GM19099 (cell line): ENCODE data around the gene GADD45G.

ENCODE experiments used
- POLR2A ChIP-seq: IDR thresholded peaks from 3 replicates; pipeline ENCODE4 v1.6.1; 2011; ENCODE audit warnings: low read depth; ENCODE audit not compliant: insufficient read length; ENCODE audit errors: extremely low read depth

Gene GADD45G

DNA sequence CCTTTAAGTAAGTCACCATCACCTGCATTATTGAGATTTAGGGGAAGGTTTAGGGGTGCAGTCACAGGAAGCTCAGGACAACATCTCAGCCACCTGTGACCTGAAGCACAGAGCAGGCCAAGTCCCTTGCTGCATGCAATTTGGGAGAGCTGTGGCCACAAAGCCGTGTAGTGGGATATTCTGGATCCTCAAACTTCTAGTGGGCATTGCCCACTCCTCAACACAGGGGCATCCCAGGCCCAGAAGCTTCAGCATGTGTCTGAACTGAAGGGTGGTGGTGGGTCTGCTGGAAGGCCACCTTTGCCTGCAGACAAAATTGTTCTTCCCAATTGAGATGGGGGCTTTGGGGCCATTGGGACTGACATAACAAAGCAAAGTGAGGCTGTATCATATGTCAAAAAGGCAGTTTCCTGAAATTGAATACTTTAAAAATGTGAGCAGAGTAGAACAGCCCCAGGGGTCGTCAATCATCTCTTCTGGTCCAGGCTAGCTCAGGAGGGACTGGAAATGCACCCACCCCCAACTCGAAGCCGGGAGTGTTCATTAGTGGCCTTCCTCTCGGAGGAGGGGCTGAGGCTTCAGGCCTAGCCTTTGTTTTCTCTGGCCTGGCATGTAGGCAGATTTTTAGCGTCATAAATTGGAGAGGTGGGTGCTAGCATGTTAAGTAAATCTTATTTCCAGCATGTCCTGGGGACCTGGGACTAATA is 2.8 kb upstream of the GADD45G start:
- TF ChIP-seq POLR2A = no peak

DNA sequence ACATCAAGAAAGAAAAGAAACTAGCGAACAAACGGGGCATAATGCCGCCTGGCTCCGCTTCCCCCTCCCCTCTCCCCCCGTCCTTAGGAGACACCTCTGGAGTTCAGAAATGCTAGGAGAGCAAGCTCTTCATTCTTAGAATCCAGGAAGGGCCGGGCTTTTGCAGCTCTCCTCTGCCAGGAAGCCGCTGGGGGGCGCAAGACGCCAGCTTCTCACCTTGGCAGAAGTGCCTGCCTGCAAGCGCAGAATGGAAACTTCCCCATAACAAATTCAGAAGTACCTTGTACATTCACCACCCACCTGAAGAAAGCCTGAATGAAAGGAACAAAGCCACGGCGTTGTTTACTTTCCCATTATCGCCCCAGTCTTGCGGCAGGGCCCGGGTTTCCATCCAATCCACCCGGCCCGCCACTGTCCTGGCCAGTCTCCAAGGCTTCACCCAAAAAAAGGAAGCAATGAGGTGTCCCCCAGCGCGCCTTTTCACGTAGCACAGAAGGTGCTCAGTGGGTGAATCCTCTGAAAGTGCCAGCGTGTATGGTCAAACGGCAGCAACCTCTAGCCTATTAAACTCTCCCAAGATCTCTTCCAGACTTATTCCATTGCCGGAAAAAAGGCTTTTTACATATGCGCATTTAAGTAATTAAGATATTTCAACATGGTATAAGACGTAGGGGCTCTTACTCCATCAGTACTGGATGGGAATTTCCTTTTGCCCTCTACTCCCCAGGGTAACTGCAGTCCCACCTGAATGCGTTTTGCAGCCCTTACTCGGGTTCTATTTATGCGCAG is 1.6 kb upstream of the GADD45G start:
- no peak for TF ChIP-seq POLR2A

DNA sequence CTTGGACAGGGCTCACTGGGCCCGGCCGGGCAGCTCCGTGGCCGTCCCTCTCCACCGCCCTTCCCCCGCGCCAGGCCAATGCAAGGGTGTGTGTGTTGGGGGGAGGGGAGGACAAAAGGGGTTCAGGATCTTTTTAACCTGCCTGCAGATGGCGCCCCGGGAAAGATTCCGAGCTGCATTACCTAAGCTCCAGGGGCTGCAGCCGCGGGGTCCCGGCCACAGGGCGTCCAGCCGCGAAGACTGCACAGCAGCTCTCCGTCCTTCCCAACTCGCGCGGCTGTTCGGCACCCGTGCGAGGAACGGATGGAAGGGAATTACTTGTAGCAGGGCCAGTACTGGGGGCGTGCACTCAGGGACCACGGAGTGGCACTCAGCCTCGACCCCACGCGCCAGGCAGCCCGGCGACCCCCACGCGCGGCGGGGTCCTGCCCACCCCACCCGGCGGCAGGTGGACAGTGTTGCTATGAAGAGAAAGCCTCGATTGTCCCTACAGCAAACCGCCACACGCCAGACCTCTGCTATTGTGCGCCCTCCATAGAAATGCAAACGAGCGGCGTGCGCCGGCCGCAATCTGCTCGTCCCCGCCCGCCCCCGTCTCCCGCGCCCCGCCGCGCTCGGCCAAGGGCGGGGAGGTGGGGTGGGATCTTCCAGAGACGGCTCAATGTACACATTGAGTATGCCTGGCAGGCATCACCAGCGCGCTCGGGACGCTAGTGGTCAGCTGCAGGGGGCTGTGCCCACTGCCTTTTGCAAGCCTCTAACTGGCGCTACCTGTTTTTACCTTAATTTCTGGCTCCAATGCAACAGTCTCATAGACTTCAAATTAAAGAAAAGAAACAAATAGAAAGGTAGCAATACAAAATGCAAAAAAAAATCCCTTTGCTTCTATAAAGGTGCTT is 796 bp upstream of the GADD45G start:
- TF ChIP-seq POLR2A = no peak

DNA sequence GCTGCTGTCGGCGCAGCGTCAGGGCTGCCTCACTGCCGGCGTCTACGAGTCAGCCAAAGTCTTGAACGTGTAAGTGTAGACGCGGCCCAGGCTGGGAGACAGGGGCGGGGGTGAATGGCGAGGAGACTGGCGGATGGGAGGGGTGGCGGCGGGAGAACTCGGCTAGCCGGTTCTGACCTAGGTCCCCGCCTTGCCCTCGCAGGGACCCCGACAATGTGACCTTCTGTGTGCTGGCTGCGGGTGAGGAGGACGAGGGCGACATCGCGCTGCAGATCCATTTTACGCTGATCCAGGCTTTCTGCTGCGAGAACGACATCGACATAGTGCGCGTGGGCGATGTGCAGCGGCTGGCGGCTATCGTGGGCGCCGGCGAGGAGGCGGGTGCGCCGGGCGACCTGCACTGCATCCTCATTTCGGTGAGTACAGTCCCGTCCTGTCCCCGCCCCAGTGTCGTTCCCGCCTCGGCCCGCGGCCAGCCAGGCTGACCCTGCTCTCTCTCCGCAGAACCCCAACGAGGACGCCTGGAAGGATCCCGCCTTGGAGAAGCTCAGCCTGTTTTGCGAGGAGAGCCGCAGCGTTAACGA is 745 bp downstream of the GADD45G start:
- TF ChIP-seq POLR2A = no peak

DNA sequence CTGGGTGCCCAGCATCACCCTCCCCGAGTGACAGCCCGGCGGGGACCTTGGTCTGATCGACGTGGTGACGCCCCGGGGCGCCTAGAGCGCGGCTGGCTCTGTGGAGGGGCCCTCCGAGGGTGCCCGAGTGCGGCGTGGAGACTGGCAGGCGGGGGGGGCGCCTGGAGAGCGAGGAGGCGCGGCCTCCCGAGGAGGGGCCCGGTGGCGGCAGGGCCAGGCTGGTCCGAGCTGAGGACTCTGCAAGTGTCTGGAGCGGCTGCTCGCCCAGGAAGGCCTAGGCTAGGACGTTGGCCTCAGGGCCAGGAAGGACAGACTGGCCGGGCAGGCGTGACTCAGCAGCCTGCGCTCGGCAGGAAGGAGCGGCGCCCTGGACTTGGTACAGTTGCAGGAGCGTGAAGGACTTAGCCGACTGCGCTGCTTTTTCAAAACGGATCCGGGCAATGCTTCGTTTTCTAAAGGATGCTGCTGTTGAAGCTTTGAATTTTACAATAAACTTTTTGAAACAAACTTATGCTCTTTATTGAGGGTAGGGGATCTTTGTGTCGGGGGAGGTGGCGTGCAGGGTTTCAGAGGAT is 1.3 kb downstream of the GADD45G start:
- no peak for TF ChIP-seq POLR2A

DNA sequence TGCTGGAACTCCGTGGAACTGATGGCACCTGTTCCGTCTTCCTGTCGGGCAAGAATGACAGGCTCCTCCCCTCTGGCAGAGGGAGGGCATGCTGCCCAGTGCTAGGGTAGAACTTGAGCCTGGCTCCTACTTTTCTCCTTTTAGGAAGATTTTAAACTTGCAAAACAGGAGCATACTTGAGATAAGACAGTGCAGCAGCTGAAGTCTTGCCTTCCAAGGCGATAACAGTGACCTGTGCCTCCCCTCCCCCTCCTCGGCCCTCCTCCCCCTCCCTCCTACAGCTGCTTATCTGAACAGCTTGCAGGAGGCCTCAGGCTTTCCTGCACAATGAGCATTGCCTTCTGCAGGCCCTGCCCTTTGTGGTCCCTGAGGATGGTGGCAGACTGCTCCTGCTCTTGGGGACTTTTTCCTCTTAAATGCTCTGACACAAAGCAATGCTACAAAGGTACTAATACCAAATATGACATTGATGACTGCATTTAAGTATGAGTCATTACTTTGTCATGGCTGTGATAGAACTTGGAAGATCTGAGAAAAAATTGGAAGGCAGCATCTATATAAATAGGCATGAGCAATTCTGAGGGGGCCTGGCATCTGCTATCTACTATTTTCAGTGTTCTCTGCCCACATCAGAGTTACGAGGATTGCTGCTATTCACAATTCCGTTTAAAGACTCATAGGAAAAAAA is 2.0 kb downstream of the GADD45G start:
- no peak for TF ChIP-seq POLR2A

DNA sequence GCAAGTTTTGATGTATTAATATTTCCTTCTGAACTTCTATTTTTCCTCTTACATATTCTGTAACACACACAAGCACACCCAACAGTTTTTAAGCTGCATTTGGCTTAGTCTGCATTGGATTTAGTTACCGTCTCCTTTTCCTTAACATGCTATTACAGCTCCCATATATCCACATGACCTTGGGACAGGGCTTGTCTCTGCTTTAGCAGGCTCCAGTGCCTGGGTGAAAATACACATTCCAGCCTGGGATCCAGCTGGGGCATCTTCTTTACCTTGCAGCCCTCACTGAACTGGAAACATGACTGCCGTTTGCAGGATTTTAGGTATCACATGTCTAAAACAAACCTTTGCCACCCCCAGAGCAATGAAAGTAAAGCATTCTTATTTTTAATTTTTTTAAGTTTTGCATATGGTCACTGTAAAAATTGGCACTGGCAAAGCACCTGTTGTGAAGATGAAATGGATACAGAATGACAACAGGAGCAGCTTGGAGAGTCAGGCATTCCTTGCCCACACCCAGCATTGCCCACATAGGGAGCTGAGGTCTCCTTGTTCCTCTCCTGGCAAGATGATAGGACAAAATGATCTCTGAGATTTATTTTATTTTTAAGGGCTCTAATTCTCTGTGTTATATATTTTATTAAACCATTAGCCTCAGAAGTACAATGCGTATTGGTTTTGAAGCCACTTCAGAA is 4.0 kb downstream of the GADD45G start:
- TF ChIP-seq POLR2A = no peak

DNA sequence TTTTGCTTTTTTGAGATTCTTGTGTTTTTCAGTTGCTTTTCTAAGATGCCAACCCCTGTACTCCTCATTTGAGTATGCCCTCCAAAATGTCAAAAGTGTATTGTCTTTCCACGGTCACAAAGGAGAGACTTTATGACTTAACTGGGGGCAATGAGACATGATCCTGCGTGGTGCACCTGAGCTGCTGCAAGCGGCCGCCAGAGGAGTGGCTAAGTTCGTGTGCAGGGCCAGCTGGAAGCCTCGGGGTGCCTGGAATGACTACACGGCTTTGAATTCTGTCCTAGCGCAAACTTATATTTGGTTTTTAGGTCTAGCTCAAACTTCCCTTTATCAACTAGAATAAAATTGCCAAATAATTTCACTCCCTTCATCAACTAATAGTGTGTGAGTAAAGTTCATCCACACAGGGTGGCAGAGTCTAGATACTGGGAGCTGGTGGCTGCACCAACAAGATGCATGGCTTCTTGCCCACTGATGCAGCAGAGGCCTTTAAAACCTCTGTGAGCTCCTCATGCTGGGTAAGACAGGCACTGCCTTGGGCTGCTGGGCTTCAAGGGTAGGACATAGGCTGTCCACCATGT is 4.7 kb downstream of the GADD45G start:
- no peak for TF ChIP-seq POLR2A

DNA sequence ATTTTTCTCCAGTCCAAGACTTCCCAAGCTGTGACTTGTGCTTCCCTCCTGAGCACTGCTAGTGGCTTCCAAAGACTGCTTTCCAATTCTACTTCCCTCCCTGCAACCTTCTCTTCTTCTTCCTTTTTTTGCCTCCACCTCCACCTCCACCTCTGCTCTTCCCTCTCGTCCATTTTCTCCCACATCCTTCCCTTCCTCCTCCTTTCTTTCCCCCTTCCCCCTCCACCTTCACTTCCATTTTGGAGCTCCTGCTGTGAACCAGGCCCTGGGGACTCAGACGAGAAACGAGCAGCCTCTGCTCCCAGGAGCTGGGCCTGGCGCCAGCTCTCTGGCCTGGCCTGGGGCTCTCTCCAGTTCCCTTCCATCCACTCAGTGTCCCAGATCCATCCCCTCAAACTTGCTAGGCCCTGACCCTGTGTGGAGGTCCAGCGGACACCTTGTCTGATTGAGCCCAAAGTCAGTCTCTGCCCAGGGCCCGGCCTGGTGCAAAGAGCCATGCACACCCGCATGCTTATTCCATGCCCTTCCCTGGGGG is 5.6 kb downstream of the GADD45G start:
- TF ChIP-seq POLR2A = no peak

DNA sequence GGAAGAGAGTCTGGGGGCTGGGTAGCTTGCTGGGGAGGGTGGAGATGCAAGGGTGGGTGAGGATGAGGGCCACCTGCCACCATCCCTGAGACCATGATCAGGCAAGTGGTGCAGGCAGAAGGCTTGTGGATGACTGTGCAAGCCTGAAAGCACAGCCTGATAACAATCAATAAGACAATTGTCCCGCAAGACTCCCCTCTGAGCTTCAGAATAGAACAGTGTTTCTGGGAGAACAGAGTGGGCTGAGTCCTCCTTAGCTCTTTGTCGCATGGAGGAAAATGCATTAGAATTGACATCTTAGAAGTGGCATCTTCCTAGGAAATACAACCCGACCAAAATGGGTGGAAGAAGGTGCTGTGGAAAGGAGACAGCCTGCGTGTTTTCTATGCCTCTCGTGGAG is 6.6 kb downstream of the GADD45G start:
- no peak for TF ChIP-seq POLR2A

DNA sequence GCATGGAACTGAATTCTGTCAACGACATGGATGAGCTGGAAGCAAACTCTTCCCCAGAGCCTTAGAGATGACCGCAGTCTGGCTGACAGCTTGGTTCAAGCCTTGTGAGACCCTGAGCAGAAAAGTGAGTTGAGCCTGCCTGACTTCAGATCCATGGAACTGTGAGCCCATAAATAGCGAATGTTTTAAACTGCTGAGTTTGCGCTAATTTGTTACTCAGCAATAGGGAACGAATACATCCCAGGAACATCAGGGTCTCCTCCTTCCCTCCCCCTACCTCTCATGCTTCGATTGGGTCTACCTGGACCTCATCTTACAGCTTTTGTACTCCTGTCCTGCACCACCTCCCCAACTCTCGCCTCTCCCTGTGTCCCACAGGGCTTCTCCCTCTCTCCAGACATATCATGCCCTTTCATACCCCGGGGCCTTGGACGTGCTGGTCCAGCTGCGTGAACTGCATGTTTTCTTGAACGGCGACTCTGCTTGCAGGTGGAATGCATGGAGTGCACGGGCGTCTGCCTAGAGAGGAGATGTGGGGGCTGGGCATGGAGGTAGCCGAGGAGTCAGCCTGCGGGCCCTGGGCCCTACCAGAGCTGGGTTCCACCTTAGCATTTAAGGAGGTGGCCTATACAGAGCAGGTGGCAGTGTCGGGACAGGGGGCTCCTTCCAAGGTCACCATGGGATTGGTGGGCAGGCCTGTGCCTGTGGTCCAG is 7.9 kb downstream of the GADD45G start:
- TF ChIP-seq POLR2A = no peak

DNA sequence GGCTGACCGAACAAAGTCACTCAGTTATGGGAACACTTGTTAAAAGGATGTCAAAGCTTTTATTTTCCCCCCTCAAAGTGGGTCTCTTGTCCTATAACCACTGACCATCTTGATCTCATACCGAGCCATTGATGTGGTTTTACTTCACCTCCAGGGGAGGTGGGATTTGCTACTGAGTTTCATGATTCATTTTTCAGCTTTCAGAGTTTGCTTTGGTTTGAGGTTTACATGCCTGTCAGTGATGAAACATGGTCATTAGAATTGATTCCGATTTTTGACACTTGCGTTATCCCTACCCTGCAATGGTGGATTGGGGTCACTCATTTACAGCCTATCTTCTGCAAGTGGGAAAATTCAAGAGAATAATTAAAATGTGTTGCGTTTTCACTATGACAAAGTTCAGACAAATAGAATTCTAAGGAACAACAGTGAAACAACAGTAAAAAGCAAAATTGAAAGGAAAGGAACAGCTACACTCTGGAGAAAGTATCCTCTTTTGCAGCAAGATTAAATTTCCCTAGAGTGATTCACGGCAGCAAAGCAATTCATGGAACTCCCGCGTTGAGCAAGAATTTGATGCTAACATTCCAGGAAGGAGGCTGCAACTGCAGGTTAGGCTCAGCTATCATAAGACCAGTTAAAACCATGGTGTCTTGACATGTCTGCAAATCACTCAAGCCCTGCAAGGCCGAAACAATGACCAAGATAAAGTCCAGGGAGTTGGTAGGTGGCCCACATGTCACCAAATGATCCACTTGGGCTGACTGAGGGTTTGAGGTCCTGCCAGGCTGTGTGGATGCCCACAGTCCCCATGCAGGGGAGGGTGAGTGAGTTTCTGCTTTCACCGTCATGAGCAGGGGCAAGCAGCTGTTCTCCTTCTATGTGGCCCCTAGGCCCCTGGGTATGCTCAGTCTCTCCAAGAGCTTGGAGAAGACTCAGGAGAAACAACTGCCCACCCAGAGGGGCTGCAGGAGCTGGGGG is 9.4 kb downstream of the GADD45G start:
- no peak for TF ChIP-seq POLR2A

DNA sequence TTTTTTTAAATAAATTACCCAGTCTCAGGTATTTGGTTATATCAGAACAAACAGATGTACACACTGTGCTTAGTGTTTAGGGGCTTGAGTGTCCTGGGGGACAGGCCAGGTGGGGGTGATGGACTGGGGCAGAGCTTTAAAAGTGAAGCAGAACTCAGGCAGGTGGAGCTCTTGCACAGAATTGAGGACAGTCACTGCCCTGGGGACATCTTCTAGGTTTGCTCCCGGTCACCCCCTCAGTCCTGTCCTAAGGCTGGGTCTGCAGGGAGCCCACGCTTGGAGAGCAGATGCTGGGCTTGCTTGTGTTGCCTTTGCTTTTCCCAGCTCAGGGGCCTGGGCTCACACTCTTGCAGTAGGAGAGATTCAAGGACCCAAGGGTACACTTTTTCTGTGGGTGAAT is 10.8 kb downstream of the GADD45G start:
- TF ChIP-seq POLR2A = no peak
